Parathyroid adenoma (tissue), 2 donors: Measurements from ENCODE around the gene APBA2.

Experiments used
- H2AFZ ChIP-seq: fragments of 300-600 bp; sonication (generic); one replicate; pipeline ENCODE4 v1.7.0; 2017; ENCODE audit warnings: antibody characterized with exemption, mild to moderate bottlenecking
- H3K27ac ChIP-seq: fragments of 300-600 bp; sonication (generic); one replicate; pipeline ENCODE4 v1.7.0; 2017
- H3K27me3 ChIP-seq: fragments of 300-600 bp; sonication (generic); one replicate; pipeline ENCODE4 v1.7.0; 2017; ENCODE audit warnings: low read length; ENCODE audit not compliant: control insufficient read depth, insufficient read depth
- H3K36me3 ChIP-seq: fragments of 300-600 bp; sonication (generic); one replicate; pipeline ENCODE4 v1.7.0; 2017; ENCODE audit warnings: low read length; ENCODE audit not compliant: control insufficient read depth, insufficient read depth
- H3K4me1 ChIP-seq: fragments of 300-600 bp; sonication (generic); one replicate; pipeline ENCODE4 v1.7.0; 2017; ENCODE audit warnings: control low read depth
- H3K4me2 ChIP-seq: fragments of 300-600 bp; sonication (generic); one replicate; pipeline ENCODE4 v1.7.0; 2017; ENCODE audit warnings: low read length
- H3K4me3 ChIP-seq: fragments of 300-600 bp; sonication (generic); one replicate; pipeline ENCODE4 v1.7.0; 2017; ENCODE audit warnings: low read depth, low read length
- H3K79me2 ChIP-seq: fragments of 300-600 bp; sonication (generic); one replicate; pipeline ENCODE4 v1.7.0; 2017; ENCODE audit warnings: control low read depth
- H3K9ac ChIP-seq: fragments of 300-600 bp; sonication (generic); one replicate; pipeline ENCODE4 v1.7.0; 2017; ENCODE audit warnings: mild to moderate bottlenecking
- H3K9me3 ChIP-seq: fragments of 300-600 bp; sonication (generic); one replicate; pipeline ENCODE4 v1.7.0; 2017; ENCODE audit warnings: low read length; ENCODE audit not compliant: control insufficient read depth
- TF ChIP-seq, protein P1 (sequence below): fragments of 300-600 bp; sonication (generic); IDR thresholded peaks from one replicate; pipeline ENCODE4 v1.7.0; 2017; ENCODE audit warnings: antibody characterized with exemption, mild to moderate bottlenecking
- donor health status: primary hyperparathyroidism.

The APBA2 gene

DNA sequence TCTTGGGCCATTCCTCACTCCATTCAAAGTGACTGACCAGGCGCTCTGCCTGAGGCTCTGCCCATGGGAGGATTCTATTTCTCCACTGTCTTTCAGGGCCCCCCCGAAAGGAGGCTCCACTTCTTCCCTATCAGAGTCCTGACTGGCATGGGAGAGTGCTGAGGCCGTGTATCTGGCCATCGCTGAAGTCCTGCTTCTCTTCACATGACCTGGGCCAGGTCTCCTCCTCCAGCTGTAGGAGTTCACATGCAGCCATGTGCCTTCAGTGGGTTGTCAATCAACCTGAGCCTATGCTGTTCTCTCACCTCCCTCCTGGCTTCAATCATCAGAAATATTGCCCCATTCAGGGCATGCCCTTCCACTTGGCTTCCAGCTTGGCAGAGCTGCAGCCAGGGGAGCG is 12.8 kb upstream of the APBA2 start:
- Histone ChIP-seq H3K4me2 (no peak overlapping the region), H3K9me3 (no peaks in the 10 kb centered on the region), H3K27me3 (no peaks in the 10 kb centered on the region), H3K36me3 (no peaks in the 10 kb centered on the region), H3K4me3 (no peak overlapping the region), H3K9ac (no peak overlapping the region), H3K79me2 (no peaks in the 10 kb centered on the region), H2AFZ (no peak overlapping the region), H3K27ac (no peak overlapping the region), H3K4me1 (no peaks in the 10 kb centered on the region)
- TF ChIP-seq, protein P1, sequence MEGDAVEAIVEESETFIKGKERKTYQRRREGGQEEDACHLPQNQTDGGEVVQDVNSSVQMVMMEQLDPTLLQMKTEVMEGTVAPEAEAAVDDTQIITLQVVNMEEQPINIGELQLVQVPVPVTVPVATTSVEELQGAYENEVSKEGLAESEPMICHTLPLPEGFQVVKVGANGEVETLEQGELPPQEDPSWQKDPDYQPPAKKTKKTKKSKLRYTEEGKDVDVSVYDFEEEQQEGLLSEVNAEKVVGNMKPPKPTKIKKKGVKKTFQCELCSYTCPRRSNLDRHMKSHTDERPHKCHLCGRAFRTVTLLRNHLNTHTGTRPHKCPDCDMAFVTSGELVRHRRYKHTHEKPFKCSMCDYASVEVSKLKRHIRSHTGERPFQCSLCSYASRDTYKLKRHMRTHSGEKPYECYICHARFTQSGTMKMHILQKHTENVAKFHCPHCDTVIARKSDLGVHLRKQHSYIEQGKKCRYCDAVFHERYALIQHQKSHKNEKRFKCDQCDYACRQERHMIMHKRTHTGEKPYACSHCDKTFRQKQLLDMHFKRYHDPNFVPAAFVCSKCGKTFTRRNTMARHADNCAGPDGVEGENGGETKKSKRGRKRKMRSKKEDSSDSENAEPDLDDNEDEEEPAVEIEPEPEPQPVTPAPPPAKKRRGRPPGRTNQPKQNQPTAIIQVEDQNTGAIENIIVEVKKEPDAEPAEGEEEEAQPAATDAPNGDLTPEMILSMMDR: no peak

DNA sequence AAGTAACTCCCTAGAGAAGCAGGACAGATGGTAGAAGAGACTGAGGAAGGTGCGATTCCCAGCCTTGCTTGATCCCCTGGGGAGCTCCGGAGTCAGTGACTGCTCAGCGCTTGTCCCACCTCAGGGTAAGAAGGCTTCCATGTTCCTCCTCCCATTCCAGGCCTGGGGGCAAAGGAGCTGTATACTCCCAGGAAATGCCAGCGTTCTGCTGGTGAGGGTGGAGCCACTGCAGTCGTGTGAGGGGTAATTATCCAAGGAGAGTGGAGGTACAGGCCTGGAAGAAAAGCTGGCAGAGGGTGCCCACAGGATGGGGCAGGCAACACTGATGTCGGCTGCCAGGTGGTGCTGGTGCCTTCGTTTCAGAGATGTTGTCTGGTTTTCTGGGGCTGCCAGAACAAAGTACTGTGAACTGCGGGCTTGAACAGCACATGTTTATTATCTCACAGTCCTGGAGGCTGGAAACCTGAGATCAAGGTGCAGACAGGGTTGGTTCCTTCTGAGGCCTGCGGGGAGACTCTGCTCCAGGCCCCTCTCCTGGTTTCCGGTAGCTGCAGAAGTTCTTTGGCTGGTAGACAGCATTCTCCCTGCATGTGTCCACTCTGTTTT is 12.1 kb upstream of the APBA2 start:
- no peak overlapping the region for H2AFZ ChIP-seq
- H3K79me2 ChIP-seq: no peaks in the 10 kb centered on the region
- H3K27me3 ChIP-seq: no peaks in the 10 kb centered on the region
- H3K9ac ChIP-seq: no peak overlapping the region
- no peak overlapping the region for H3K4me3 ChIP-seq
- no peaks in the 10 kb centered on the region for H3K4me1 ChIP-seq
- no peak overlapping the region for H3K4me2 ChIP-seq
- no peaks in the 10 kb centered on the region for H3K36me3 ChIP-seq
- TF ChIP-seq, protein P1: peak; percentile 13
- no peak overlapping the region for H3K27ac ChIP-seq
- no peaks in the 10 kb centered on the region for H3K9me3 ChIP-seq

GRCh38 chr15:28875461-28876000 is 10.2 kb upstream of the APBA2 start:
- no peak overlapping the region for H3K4me2 ChIP-seq
- H3K79me2 ChIP-seq: no peaks in the 10 kb centered on the region
- H3K9me3 ChIP-seq: no peaks in the 10 kb centered on the region
- H2AFZ ChIP-seq: no peak overlapping the region
- TF ChIP-seq, protein P1: no peak
- no peaks in the 10 kb centered on the region for H3K4me1 ChIP-seq
- no peaks in the 10 kb centered on the region for H3K27me3 ChIP-seq
- no peaks in the 10 kb centered on the region for H3K36me3 ChIP-seq
- H3K4me3 ChIP-seq: no peak overlapping the region
- H3K27ac ChIP-seq: no peak overlapping the region
- H3K9ac ChIP-seq: no peak overlapping the region

DNA sequence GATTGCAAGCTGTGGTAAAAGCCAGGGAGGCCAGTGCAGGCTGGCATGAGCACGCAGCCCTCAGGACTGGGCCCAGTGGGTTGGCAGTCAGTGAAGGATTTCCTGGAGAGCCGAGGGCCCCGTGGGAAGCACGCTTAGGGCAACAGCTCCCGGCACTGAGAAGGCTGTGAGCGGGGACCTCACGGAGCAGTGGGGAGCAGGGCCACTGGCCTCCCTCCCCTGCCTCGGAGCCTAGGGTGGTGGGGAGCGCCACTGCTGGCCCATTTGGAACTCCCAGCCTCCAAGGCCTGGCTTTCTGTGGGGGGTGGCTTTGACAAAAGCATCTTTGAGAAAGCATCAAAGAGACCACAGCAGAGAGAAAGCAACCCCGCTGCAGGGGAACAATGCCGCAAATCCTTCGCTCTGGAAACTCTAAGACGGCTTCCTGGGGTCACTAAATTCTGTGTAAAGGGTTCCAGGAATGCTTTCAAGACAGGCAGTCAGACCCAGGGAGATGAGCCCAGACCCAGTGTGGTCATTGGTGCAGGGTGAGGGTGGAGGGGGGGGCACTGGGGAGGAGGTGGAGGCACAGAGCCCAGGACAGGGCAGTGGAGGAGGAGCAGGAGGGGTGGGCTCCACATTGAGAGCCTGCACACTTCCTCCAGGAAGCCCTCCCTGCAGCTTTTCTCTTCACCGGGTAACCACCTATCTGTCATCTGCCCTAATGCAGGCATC is 9.5 kb upstream of the APBA2 start:
- TF ChIP-seq, protein P1: no peak
- H2AFZ ChIP-seq: no peak overlapping the region
- H3K4me2 ChIP-seq: no peak overlapping the region
- no peak overlapping the region for H3K27ac ChIP-seq
- H3K9me3 ChIP-seq: no peaks in the 10 kb centered on the region
- H3K9ac ChIP-seq: no peak overlapping the region
- H3K4me3 ChIP-seq: no peak overlapping the region
- H3K4me1 ChIP-seq: no peaks in the 10 kb centered on the region
- H3K27me3 ChIP-seq: no peaks in the 10 kb centered on the region
- no peaks in the 10 kb centered on the region for H3K79me2 ChIP-seq
- no peaks in the 10 kb centered on the region for H3K36me3 ChIP-seq
